Tibial nerve (tissue), 4 donors: ENCODE data around the gene CYB561D2. TPM values are rescaled to one million over a fixed set of nuclear protein-coding genes. Genes with fewer than 3 reads are reported as not detected.

ENCODE experiments used
- DNase-seq, 2 donors: peaks; one replicate each; pipeline ENCODE4 v3.0.0-alpha.2; 2019; ENCODE audit warnings: low spot score in 2 of 2
- H3K27ac ChIP-seq, 4 donors: fragments of 200-600 bp; sonication (generic) in 3 of 4; one replicate each; pipeline ENCODE4 v1.5.1; 2017 to 2019; ENCODE audit warnings: mild to moderate bottlenecking in 1 of 4
- H3K27me3 ChIP-seq, 2 donors: fragments of 200-600 bp; sonication (generic) in 1 of 2; one replicate each; pipeline versions ENCODE4 v1.5.1 to v1.6.0; 2017 to 2019
- H3K36me3 ChIP-seq, 3 donors: fragments of 200-600 bp; sonication (generic); one replicate each; pipeline ENCODE4 v1.5.1; 2018 to 2019
- H3K4me1 ChIP-seq, 4 donors: fragments of 200-600 bp; sonication (generic) in 3 of 4; one replicate each; pipeline ENCODE4 v1.5.1; 2017 to 2019
- H3K4me3 ChIP-seq, 4 donors: fragments of 200-600 bp; sonication (generic) in 3 of 4; one replicate each; pipeline ENCODE4 v1.5.1; 2017 to 2019; ENCODE audit warnings: mild to moderate bottlenecking in 1 of 4, moderate library complexity in 1 of 4
- H3K9me3 ChIP-seq, 4 donors: fragments of 200-600 bp; sonication (generic) in 3 of 4; one replicate each; pipeline ENCODE4 v1.5.1; 2017 to 2019
- CTCF ChIP-seq, 5 experiments: fragments of 200-600 bp in 3 of 5; fragments of 450-650 bp in 2 of 5; sonication (generic) in 3 of 5; IDR thresholded peaks; one replicate each; pipeline ENCODE4 v1.5.1; 2016 to 2019; ENCODE audit warnings: antibody characterized with exemption in 5 of 5, mild to moderate bottlenecking in 3 of 5, moderate library complexity in 2 of 5
- EP300 ChIP-seq, 2 donors: sonication (generic); formaldehyde crosslinking; IDR thresholded peaks; one replicate each; pipeline ENCODE4 v1.6.1; 2017; ENCODE audit warnings: antibody characterized with exemption in 2 of 2, mild to moderate bottlenecking in 1 of 2
- POLR2A ChIP-seq, 2 donors: fragments of 450-650 bp; IDR thresholded peaks; one replicate each; pipeline ENCODE4 v1.6.1; 2017; ENCODE audit warnings: antibody characterized with exemption in 2 of 2, mild to moderate bottlenecking in 2 of 2, moderate library complexity in 2 of 2
- WGBS, 2 donors: methylation state at CpG; one replicate each; pipeline ENCODE4 v1.1.5; 2018; 5-methylcytosine and 5-hydroxymethylcytosine counted together
- total RNA-seq, 4 donors: library from RNA; depleted of rRNA; stranded (reverse); fragments of >200 nt; gene quantifications; one replicate each; pipeline ENCODE4 v1.1.0, GENCODE V29; 2016

Gene CYB561D2
- total RNA-seq, 4 donors from 2014 or later, result 16.2 to 21.6 (median 19.2) TPM

GRCh38 chr3:50358355-50358910 is 7.8 kb downstream of the CYB561D2 start:
- DNase-seq, result no peak
- Histone ChIP-seq H3K27ac (peak overlapping the region; percentile 69 to 97 (median 94)), H3K4me3 (peak overlapping the region; percentile 82 to 98 (median 91)), H3K27me3 (no peaks in the 10 kb centered on the region), H3K36me3 (peaks cover 0 to 43% (median 12%) of the 10 kb centered on the region in 3 donors), H3K4me1 (peaks cover 8 to 50% (median 33%) of the 10 kb centered on the region in 4 donors), H3K9me3 (no peaks in the 10 kb centered on the region)
- no peak for TF ChIP-seq POLR2A (IDR thresholded peaks at IDR 0.05)
- no peak for TF ChIP-seq CTCF (IDR thresholded peaks at IDR 0.05)
- no peak for TF ChIP-seq EP300 (IDR thresholded peaks at IDR 0.05)
- 49 to 51% methylated on average over 22 to 23 of the region's 24 CpGs for WGBS, 2 donors

DNA sequence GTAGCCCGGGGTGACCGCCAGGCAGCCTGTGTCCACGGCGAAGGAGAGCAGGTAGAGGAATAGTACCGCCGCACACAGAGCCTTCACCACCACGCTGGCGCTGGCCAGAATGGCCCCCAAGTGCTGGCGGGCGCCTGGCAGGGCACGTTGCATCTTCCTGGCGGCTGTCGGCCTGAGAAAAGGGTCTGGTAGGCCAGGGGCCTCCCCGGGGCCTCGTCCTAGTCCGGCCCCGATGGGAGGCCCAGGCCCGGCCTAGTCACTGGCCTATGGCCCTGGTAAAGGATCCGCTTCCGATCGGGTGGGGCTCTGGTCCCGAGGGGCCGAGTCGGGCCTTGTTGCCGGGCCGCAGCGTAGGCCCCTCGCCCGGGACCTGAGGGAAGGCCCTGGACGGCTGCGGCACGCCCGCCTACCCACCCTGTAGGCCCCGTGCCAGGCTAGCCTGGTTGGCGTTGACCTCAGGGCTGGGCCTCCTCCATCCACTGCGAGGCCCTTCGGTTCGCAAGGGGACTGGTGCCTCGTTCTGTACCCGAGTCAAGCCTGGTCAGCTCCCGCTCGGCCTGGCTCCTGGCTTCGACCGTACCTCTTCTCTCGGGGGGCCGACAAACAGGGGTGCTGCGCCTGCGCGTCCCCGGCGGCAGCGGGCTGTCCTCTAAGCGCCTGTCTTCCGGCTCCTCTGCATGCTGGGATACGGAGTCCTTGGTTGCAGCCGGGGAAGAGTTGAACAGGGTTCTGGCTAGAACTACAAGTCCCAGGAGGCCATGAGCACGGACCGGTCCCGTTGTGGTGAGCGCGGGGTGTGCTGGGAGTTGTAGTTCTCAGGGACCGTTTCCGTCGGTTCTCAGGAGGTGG is 8.5 kb downstream of the CYB561D2 start, which contains the start of gene TMEM115:
TSS of gene TMEM115 (minus strand) at position 611 of the 849 bp plus-strand sequence. CDS start at position 153, 458 bp downstream.
- 1 to 5% methylated on average over 14 to 50 of the region's 64 CpGs for WGBS, 2 donors
- DNase-seq, result peak; percentile 94 to 97

GRCh38 chr3:50359760-50360110 is 9.1 kb downstream of the CYB561D2 start:
- Histone ChIP-seq H3K9me3 (no peaks in the 10 kb centered on the region), H3K27me3 (no peaks in the 10 kb centered on the region), H3K36me3 (peaks cover 0 to 30% (median 6%) of the 10 kb centered on the region in 3 donors), H3K27ac (no peak overlapping the region), H3K4me3 (peak overlapping the region in 3 of 4 donors; percentile 82 to 98 (median 89)), H3K4me1 (peaks cover 8 to 47% (median 40%) of the 10 kb centered on the region in 4 donors)
- DNase-seq, result no peak
- no peak for TF ChIP-seq POLR2A (IDR thresholded peaks at IDR 0.05)
- no peak for TF ChIP-seq EP300 (IDR thresholded peaks at IDR 0.05)
- TF ChIP-seq CTCF (IDR thresholded peaks at IDR 0.05), result no peak
- WGBS, 2 donors, result 13 to 15% methylated on average over 7 to 8 of the region's 8 CpGs

More for the DNA sequence above, 8.5 kb downstream of the CYB561D2 start, which contains the start of gene TMEM115:
- Histone ChIP-seq H3K27ac (peak within 1 kb of the TSS; percentile 69 to 97 (median 94)), H3K36me3 (peaks cover 0 to 36% (median 12%) of the 10 kb centered on the region in 3 donors), H3K4me1 (peaks cover 8 to 46% (median 34%) of the 10 kb centered on the region in 4 donors), H3K4me3 (peak within 1 kb of the TSS; percentile 82 to 98 (median 91)), H3K9me3 (no peaks in the 10 kb centered on the region), H3K27me3 (no peaks in the 10 kb centered on the region)
- peak; percentile 90 to 95 for TF ChIP-seq EP300 (IDR thresholded peaks at IDR 0.05)
- peak in 1 of 5 experiments; percentile 43 for TF ChIP-seq CTCF (IDR thresholded peaks at IDR 0.05)
- TF ChIP-seq POLR2A (IDR thresholded peaks at IDR 0.05), result peak in 1 of 2 donors; percentile 73

GRCh38 chr3:50364573-50365079 is 14.0 kb downstream of the CYB561D2 start:
- Histone ChIP-seq H3K4me1 (peaks cover 0 to 19% (median 13%) of the 10 kb centered on the region in 4 donors), H3K27me3 (no peaks in the 10 kb centered on the region), H3K4me3 (peak overlapping the region; percentile 42 to 67 (median 64)), H3K9me3 (no peaks in the 10 kb centered on the region), H3K36me3 (no peaks in the 10 kb centered on the region), H3K27ac (peak overlapping the region; percentile 38 to 68 (median 60))
- TF ChIP-seq POLR2A (IDR thresholded peaks at IDR 0.05), result no peak
- no peak for TF ChIP-seq CTCF (IDR thresholded peaks at IDR 0.05)
- TF ChIP-seq EP300 (IDR thresholded peaks at IDR 0.05), result no peak
- no peak for DNase-seq
- 9 to 19% methylated on average over 27 to 30 of the region's 48 CpGs for WGBS, 2 donors
